Effector memory CD4-positive, alpha-beta T cell (primary cell): ENCODE results near the gene NGF.

Experiments
- DNase-seq, 3 donors: peaks; one replicate each; pipeline ENCODE4 v3.0.0-alpha.2; 2020
- H3K27ac ChIP-seq: 2 replicates; pipeline ENCODE4 v1.7.0; 2013; ENCODE audit warnings: mild to moderate bottlenecking, low read length, moderate library complexity; ENCODE audit not compliant: insufficient read depth, poor library complexity, severe bottlenecking
- H3K27me3 ChIP-seq: replicated peaks from 2 replicates; pipeline ENCODE4 v1.7.0; 2013; ENCODE audit warnings: mild to moderate bottlenecking, low read length; ENCODE audit not compliant: insufficient read depth, control insufficient read depth, poor library complexity, severe bottlenecking
- H3K36me3 ChIP-seq: 2 replicates; pipeline ENCODE4 v1.7.0; 2013; ENCODE audit warnings: mild to moderate bottlenecking, low read length, moderate library complexity; ENCODE audit not compliant: control insufficient read depth, insufficient read depth
- H3K4me1 ChIP-seq: 2 replicates; pipeline ENCODE4 v1.7.0; 2013; ENCODE audit warnings: low read length, mild to moderate bottlenecking; ENCODE audit not compliant: control insufficient read depth, insufficient read depth, poor library complexity, severe bottlenecking
- H3K4me3 ChIP-seq: 2 replicates; pipeline ENCODE4 v1.7.0; 2013; ENCODE audit warnings: low read length, low read depth, mild to moderate bottlenecking; ENCODE audit not compliant: insufficient read depth, poor library complexity, severe bottlenecking
- H3K9me3 ChIP-seq: 2 replicates; pipeline ENCODE4 v1.7.0; 2013; ENCODE audit warnings: mild to moderate bottlenecking, low read length, moderate library complexity; ENCODE audit not compliant: control insufficient read depth

The NGF gene

GRCh38 chr1:115251340-115251748 is 86.7 kb downstream of the NGF start:
- Histone ChIP-seq H3K9me3 (no peaks in the 10 kb centered on the region), H3K4me3 (no peak overlapping the region), H3K27me3 (no peaks in the 10 kb centered on the region), H3K36me3 (no peaks in the 10 kb centered on the region), H3K27ac (no peak overlapping the region), H3K4me1 (no peaks in the 10 kb centered on the region)
- DNase-seq, result no peak

GRCh38 chr1:115246526-115246925 is 91.5 kb downstream of the NGF start:
- no peak overlapping the region for H3K27ac ChIP-seq
- no peaks in the 10 kb centered on the region for H3K9me3 ChIP-seq
- no peaks in the 10 kb centered on the region for H3K36me3 ChIP-seq
- no peak for DNase-seq
- H3K4me1 ChIP-seq, result no peaks in the 10 kb centered on the region
- H3K4me3 ChIP-seq, result no peak overlapping the region
- no peaks in the 10 kb centered on the region for H3K27me3 ChIP-seq

DNA sequence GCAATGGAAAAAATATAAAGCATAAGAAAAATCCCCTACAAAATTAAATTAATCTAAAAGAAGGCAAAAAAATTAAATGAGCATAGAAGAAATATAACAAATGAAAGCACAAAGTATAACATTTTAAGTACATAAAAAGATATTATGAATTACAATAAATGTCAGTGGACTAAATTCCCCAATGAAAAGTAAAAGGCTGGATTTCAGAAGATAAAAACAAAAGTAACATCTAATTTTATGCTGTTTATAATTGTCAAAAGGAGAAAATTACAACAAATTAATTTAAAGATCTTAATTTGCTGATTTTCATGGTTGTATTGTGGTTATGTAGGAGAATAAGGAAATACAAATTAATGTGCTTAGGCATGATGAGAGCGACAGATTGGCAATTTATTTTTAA is 92.8 kb downstream of the NGF start:
- Histone ChIP-seq H3K9me3 (no peaks in the 10 kb centered on the region), H3K36me3 (no peaks in the 10 kb centered on the region), H3K4me1 (no peaks in the 10 kb centered on the region), H3K27me3 (no peaks in the 10 kb centered on the region), H3K4me3 (no peak overlapping the region), H3K27ac (no peak overlapping the region)
- no peak for DNase-seq

DNA sequence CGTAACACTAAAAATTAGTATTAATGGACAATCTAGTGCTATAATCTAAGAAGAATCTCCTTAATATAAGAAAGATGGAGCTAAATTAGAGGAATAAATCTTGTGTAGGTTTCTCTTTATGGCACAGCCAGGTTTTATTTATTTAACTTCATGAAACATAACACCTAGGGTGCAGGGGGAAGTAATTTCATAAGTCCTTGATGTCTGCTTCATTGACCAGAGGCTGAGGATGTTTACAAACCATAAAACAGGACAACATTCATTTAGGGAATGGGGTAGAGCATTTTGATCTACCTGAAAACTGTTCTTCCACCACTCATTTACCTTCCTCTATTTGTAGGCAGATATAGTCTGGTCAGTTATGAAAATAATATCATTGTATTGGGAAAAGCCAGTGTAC is 95.5 kb downstream of the NGF start:
- Histone ChIP-seq H3K27me3 (no peaks in the 10 kb centered on the region), H3K36me3 (no peaks in the 10 kb centered on the region), H3K4me1 (no peaks in the 10 kb centered on the region), H3K4me3 (no peak overlapping the region), H3K27ac (no peak overlapping the region), H3K9me3 (no peaks in the 10 kb centered on the region)
- no peak for DNase-seq

DNA sequence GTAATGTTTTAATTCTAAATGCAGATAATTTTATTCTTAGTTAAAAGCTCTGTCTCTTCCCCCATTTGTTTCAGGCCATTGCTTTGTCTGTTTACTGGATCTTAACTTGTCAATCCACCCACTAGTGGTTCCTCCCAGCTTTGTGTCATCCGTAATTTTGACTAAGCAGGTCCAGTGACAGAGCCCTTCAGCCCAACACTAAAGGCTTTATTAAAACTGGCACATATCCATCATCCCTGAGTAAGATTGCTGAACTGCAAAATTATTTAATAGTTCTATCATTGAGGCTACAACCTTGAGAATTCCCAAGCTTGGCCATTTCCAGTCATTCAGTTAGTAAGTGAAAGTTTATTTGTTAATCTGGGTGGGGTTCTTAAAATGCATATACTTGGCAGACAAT is 96.7 kb downstream of the NGF start:
- Histone ChIP-seq H3K4me1 (no peaks in the 10 kb centered on the region), H3K4me3 (no peak overlapping the region), H3K27ac (no peak overlapping the region), H3K9me3 (no peaks in the 10 kb centered on the region), H3K27me3 (no peaks in the 10 kb centered on the region), H3K36me3 (no peaks in the 10 kb centered on the region)
- no peak for DNase-seq

- Histone ChIP-seq H3K4me3 (no peak overlapping the region), H3K4me1 (no peaks in the 10 kb centered on the region), H3K27me3 (no peaks in the 10 kb centered on the region), H3K9me3 (no peaks in the 10 kb centered on the region), H3K36me3 (no peaks in the 10 kb centered on the region), H3K27ac (no peak overlapping the region)
- no peak for DNase-seq
Measured at GRCh38 chr1:115240297-115240696, 97.8 kb downstream of the NGF start.

DNA sequence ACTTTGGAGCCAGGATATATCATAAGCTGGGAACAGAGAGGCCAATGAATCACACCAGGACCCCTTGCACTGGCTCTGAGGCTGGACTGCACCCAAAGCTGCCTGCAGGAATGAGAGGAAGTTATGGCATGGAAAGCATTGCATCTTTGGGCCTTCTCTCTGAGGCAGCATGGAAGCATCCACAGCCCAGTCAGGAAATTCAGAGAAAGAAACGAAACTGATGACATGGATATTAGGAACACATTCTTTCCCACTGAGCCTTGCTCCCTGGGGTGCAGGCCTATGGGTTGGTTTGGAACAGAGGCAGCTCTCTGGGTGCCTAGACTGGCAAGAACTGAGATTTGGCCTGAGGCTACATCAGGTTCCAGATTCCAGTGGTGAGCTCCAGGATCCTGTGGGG is 98.6 kb downstream of the NGF start:
- no peak for DNase-seq

DNA sequence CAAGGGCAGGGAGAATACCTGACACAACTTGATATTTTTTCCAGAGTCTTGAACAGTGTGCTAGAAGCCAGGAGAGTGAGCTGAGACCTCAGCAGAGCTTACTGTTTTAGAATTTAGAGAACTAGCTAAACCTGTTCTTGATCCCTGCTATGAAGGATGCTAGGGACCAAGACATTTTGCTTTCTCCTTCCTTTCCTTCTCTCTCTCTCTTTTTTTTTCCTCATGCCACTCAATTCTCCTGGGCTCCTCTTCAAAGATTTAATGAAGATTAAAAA is 99.0 kb downstream of the NGF start:
- Histone ChIP-seq H3K4me3 (no peak overlapping the region), H3K36me3 (no peaks in the 10 kb centered on the region), H3K27ac (no peak overlapping the region), H3K9me3 (no peaks in the 10 kb centered on the region), H3K27me3 (no peaks in the 10 kb centered on the region), H3K4me1 (no peaks in the 10 kb centered on the region)
- no peak for DNase-seq

More for the DNA sequence above, 98.6 kb downstream of the NGF start:
- H3K4me3 ChIP-seq, result no peak overlapping the region
- H3K27ac ChIP-seq, result no peak overlapping the region
- no peaks in the 10 kb centered on the region for H3K36me3 ChIP-seq
- no peaks in the 10 kb centered on the region for H3K4me1 ChIP-seq
- no peaks in the 10 kb centered on the region for H3K27me3 ChIP-seq
- no peaks in the 10 kb centered on the region for H3K9me3 ChIP-seq

DNA sequence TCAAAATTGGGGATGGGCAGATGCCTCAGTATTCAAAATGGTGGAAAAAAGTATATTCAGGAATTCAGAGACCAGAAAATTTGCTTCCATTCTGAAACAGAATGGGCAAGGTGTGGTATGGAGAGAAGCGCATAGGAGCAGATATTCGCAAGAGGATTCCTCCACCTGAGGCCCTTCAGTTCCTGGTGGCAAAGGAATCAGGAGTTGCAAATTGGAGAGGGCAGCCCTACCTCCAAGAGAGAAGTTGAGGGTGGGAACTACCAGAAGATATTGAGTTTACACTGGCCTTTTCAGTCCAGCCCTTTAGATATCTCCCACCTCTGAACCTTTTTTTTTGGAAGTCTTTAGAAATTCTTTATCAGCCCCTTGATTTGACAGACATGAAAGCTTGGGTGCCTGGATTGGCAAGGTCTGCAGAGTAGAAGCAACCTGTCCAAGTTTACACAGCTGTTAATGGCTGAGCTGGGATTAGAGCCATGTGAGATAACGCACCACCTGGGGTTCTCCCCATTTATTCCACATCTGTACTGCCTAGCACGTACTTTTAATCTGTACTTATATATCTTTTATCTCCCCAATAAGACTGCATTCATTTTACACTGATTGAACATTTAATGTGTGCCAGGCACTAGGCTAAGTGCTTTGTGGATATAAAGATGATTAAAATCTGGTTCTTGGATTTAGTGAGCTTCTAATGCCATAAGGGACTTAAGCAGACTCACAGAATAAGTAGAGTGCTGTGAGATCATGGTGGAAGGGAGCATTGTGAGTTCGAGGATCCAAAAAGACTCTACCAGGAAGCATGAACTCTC is 99.5 kb downstream of the NGF start:
- no peak overlapping the region for H3K27ac ChIP-seq
- H3K9me3 ChIP-seq, result no peaks in the 10 kb centered on the region
- no peak overlapping the region for H3K4me3 ChIP-seq
- DNase-seq, result no peak
- H3K4me1 ChIP-seq, result no peaks in the 10 kb centered on the region
- no peaks in the 10 kb centered on the region for H3K27me3 ChIP-seq
- no peaks in the 10 kb centered on the region for H3K36me3 ChIP-seq

DNA sequence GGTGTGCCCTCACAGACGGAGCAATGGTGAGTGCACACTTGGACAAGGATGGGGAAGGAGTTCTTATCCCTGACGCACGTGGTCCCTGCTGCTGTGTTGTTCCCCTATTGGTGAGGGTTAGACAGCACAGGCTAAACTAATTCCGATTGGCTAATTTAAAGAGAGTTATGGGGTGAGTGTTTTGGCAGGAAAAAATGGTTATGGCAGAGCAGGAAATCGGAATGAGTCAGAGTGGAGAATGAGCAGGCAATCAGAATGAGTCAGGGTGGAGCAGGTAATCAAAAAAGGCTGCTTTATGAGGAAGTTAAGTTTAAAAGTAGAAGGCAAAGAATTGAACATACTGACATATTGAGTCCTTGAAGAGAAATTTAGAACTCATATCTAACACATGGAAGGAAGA is 100.5 kb downstream of the NGF start:
- H3K4me3 ChIP-seq, result no peak overlapping the region
- no peak overlapping the region for H3K27ac ChIP-seq
- no peaks in the 10 kb centered on the region for H3K27me3 ChIP-seq
- no peaks in the 10 kb centered on the region for H3K36me3 ChIP-seq
- H3K9me3 ChIP-seq, result no peaks in the 10 kb centered on the region
- no peaks in the 10 kb centered on the region for H3K4me1 ChIP-seq
- DNase-seq, result no peak
